NOMO-1 treated with DMSO at 0.1 percent for 48 hours (cell line): ENCODE results near the gene SLC5A11.
"Not testable (repeated sequence)": the region's sequence is repeated elsewhere in the genome, so short reads cannot be mapped to it uniquely, and the experiment has no call there.

Experiments used
- DNase-seq: peaks from one replicate; lab custom pipeline; 2025; ENCODE audit not compliant: unreplicated experiment; lab: John Stamatoyannopoulos, UW

Gene SLC5A11, protein sequence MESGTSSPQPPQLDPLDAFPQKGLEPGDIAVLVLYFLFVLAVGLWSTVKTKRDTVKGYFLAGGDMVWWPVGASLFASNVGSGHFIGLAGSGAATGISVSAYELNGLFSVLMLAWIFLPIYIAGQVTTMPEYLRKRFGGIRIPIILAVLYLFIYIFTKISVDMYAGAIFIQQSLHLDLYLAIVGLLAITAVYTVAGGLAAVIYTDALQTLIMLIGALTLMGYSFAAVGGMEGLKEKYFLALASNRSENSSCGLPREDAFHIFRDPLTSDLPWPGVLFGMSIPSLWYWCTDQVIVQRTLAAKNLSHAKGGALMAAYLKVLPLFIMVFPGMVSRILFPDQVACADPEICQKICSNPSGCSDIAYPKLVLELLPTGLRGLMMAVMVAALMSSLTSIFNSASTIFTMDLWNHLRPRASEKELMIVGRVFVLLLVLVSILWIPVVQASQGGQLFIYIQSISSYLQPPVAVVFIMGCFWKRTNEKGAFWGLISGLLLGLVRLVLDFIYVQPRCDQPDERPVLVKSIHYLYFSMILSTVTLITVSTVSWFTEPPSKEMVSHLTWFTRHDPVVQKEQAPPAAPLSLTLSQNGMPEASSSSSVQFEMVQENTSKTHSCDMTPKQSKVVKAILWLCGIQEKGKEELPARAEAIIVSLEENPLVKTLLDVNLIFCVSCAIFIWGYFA

DNA sequence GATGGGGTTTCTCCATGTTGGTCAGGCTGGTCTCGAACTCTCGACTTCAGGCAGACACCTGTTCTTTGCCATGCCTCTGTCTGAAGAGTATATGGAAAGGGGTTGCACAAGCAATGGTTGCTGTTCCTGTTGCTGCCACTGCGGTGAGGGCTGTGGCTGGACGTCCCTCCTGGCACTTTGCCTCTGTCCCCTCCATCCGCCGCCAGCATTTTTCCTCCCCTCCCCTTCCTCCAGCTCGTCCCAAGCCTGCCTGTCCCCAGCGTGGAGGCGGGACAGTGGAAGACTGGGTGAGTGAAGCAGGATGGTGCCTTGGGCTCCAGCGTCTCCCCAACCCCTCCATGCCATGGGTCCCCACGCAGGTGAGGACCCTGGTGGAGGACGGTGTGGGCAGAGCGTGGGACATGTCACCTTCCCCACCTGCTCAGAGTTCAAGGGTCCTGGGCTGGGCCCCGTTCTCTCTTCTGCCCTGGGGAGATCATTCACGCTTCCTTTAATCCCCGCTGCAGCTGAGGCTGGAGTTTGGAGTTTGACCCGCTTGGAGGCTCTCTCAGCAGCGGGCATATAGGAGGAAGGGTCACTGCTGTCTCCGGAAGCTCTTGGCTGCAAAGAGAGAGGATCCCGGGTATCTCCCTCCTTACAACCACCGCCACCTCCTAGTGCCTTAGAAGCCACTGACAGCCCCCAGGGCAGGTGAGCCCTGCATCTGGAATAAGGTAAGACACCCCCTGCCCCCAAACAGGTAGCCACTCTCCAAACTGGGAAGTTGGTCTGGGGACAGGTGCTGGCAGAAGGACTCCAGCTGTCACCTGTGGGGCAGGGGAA lies at the start of gene SLC5A11:
Gene SLC5A11, plus strand, starts transcription at position 238 of the 822 bp plus-strand sequence. CDS start 12,681 bp downstream, outside the sequence.
- no peak for DNase-seq

DNA sequence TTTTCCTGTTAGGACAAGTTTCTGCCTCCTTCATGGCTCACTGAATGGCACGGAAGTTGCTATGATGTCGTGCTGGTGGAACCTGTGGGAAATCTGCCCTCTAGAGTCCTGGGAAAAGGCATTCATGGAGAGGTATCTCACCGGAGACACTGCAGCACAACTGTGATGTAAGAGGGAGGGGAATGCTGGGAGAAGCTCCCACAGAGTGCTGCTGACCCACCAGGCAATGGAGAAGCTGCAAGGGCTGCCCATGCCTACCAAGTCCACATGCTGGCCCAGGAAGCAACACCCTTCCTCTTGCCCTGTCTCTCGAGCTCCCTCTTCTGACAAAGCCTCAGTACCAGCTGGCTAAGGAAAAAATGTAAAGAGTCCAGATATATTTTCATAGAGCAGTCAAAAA lies 45.2 kb upstream of the SLC5A11 start:
- no peak for DNase-seq

DNA sequence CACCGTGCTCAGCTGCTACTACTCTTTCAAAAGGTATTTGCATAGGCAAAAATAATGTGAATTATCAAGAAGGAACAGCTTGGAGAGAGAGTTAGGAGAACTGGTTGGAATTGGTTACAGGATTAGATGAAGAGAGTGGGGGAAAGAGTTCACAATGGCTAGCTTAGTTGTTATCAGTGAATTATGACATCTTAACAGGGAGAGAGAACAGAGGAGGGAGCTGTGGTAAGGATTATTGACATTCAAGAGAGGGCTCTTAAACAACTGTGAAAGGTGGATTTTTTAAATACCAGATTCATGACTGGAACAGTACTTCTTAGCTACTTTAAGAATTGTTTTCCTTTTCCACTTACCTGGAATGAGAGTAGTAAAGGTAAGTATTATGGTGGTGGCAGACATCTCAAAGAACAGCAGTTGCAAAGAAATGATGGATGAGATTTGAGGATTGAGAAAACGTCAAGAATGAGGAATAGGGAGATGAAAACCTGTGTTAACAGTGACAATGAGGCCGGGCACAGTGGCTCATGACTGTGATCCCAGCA lies 43.9 kb upstream of the SLC5A11 start:
- no peak for DNase-seq

DNA sequence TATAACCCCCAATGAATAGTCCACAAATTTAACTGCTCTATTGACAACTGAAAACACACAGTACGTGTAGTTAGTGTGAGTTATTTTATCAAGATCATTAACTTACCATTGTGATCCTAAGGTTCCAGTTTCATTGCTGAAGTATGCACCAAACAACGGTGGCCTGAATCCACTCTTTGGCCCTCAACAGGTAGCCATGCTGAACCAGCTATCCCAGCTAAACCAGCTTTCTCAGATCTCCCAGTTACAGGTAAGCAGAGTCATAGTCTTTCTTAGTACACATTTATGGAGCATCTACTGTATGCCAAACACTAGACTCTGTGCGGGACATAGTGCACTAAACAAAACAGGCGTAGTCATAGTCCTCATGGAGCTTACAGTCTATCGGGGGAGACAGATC lies 40.3 kb upstream of the SLC5A11 start:
- no peak for DNase-seq

DNA sequence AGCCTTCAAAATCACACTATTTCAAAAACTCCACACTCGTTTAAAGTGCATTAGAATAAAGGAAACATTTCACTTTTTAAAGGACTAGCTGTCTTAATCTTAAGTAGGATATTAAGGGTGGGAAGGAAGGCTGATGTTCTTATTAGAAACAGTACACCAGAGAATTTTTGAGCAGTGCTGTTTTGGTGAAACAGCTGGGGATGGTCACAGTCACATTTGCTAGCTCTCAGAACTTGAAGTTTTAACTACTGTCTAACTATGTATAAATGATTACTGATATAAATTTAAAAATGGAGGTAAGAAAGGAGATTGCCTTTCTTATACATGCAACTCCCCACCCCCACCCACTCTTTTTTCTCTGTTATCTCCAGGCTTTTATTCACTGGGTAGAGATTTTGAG lies 38.5 kb upstream of the SLC5A11 start:
- DNase-seq, result no peak

DNA sequence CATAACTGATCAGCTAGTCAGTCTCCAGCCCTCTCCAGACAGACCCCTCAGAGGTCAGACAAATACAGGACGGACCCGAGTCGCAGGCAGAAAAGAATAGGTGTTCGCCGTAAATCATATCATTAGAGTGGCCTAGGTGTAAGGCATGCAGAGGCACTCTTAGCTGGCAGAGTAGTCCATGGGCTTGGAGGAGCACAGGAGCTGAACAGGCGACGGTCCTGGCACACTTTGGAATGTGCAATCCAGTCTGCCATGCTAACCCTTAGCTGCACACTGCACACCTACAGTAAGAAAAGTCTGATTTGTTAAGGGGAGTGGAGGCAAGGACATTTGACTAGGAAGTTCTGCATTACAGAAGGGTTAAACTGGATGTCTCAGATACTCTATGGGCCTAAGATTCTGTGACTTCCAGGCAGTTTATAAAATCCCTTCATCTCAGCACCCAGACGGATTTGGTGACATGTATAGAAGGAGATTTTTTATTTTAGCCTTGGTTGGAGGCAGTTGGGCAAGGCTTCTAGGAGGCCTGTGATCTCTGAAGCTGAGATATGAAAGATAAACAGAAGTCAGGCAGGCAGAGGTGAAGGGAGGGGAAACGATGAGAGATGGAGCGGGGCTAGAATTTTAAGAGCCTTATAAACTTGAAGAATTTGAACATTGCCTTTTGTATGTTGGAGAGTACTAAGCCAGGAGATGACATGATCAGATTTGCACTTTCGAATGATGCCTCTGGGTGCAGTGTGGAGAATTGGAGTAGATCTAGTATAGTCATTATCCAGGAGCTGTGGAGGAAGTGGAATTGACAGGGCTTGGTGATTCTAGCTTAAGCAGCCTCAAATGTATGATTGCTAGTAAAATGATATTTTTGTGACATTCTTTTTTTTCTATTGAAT lies 34.6 kb upstream of the SLC5A11 start:
- DNase-seq, result no peak

DNA sequence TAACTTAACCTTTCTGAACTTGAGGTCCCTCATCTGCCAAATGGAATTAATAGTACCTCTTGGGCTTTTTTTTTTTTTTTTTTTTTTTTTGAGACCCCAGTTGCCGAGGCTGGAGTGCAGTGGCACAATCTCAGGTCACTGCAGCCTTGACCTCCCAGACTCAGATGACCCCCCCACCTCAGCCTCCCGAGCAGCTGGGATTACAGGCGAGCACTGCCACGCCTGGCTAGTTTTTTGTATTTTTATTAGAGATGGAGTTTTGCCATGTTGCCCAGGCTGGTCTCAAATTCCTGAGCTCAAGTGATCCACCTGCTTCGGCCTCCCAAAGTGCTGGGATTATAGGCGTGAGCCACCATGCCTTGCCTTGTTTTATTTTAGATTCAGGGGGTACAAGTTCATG lies 33.0 kb upstream of the SLC5A11 start:
- not testable (repeated sequence) for DNase-seq

DNA sequence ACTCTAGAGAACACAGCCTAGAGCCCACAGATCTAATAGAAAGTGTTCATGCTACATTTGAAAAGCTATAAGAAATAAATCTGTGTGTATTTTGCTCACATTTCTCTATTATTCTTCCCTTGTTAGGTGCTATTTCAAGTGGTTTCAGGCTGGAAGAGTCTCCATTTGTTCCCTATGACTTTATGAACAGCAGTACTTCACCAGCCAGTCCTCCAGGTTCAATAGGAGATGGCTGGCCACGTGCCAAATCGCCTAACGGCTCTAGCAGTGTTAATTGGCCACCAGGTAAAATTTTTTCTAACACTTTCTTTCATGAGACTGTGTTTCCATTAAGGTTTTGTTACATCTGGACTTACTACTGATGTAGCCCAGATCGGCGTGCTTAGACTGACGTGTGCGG lies 30.7 kb upstream of the SLC5A11 start:
- DNase-seq, result no peak

DNA sequence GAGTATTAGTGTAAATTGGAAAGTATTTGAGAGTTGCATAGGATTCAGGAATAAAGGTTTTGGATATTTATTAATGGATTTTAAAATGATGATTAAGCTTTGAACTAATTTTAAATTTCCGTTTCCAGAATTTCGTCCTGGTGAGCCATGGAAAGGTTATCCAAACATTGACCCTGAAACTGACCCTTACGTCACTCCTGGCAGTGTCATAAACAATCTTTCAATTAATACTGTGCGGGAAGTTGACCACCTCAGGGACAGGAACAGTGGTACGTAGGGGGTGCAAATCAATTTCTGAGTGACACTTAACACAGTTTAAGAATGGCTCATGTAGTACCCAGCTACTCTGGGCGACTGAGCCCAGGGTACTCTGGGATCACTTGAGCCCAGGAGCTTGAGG lies 29.1 kb upstream of the SLC5A11 start:
- no peak for DNase-seq

DNA sequence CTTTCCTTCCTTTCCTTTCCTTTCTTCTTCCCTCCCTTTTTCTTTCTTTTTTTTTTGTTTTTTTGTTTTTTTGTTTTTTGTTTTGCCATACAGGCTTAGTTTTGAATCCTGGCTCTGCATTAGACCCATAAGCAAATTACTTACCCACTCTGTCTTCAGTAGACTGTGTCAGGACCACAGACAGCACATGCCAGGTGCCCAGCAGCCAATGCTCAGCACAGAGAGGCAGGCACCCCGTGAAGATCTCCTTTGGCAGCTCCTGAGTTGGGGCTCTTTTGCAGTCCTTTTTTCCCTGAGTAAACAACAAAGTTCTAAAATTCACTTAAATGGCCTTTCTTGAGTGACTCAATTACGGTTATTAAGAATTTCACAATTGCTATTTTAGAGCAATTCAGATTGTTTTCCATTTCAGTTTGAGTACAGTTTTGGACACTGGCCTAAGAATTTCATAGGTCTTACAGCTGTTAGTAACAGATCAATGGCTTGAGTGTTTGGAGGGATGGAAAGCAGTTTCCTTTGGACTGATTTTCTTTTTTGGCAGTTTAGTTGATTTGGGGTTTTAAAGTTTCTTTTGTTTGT lies 26.2 kb upstream of the SLC5A11 start:
- DNase-seq, result no peak

DNA sequence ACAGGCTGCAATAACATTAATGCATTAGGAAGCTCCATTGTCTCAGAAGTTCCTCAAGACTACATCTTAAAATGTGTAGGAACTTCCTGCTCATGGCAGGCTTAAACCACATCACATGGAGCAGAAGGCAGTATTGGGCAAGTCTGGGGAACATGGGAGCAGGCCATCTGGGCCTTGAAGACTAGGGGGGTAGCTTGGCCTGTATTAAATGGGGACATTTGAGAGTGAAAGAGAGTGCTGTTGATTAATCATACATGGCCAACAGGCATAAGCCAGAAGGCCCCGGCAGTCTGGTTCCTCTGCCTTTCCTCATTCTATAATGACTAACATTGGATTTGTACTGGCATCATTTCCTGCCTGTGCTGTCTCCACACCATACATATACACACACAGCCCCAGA lies 25.2 kb upstream of the SLC5A11 start:
- DNase-seq, result no peak

DNA sequence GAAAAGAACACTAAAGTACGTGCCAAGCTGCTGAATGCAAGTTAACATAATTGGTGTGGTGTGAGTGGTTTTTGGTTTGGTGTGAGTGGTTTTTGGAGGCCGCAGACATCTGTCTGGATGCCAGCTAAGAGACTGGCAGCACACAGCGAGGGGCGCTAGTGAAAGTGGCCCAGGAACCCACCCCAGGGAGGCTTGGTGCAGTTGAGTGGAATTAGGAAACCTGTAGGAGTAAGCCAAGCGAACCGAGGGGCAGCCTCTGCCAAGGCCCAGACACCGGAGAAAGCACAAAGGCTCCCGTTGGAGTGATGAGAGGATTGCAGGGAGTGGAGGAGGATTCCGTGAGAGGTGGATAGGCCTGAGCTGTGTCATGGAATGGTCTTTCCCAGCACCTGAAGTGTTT lies 24.6 kb upstream of the SLC5A11 start:
- DNase-seq, result no peak

DNA sequence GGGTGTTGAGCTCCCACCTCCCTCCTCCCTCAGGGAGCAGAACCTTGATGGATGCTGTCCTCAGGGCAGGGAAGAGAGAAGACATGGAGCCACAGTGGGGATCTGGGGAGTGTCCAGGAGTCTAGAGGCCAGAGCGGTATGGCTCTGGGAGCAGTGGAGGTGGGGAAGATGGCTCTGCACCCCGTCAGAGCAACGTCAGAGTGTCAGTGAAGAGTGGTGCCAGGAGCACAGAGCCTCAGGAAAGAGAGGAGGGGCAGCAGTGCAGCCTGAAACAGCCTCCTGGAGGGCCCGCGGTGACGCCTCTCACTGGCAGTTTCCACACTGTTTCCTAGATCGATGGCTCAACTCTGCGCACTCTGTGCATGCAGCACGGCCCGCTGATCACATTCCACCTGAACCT lies 23.2 kb upstream of the SLC5A11 start:
- DNase-seq, result no peak

DNA sequence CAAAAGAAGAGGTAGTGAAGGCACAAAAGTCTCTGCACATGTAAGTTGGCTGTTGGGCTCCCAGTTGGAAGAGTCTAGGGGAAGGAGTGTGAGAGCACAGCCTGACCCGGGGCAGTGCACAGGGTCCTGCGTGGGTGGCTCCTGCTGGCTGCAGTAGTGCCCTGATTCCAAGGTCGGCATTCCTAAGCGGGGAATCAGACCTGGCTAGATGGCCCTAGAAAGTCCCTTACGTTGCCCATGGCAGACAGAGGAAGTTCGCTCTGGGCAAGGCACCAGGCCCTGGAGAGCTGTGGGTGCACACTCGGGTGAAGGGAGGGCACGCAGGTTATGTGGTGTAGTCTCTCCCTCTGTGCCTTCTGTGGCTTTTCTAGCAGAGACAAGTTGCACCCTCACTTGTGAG lies 22.8 kb upstream of the SLC5A11 start:
- DNase-seq, result no peak

DNA sequence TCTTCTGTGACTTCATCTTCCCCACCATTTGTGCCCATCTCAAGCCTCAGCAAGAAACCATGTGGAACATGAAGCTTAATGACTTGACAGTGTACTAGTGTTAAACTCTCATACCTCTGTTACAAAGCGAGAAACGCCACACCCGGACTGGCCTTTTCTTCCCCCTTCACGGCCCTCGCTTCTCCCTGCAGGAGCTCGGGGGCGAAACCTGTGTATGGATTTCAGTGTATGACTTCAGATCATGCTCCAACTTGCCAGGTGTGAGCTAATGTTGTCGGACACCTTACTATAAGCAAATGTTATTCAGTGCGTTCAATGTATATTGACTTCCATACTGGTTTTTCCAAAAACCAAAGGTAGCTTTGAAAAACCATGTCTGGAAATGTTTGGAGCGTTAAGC lies 20.1 kb upstream of the SLC5A11 start:
- no peak for DNase-seq

DNA sequence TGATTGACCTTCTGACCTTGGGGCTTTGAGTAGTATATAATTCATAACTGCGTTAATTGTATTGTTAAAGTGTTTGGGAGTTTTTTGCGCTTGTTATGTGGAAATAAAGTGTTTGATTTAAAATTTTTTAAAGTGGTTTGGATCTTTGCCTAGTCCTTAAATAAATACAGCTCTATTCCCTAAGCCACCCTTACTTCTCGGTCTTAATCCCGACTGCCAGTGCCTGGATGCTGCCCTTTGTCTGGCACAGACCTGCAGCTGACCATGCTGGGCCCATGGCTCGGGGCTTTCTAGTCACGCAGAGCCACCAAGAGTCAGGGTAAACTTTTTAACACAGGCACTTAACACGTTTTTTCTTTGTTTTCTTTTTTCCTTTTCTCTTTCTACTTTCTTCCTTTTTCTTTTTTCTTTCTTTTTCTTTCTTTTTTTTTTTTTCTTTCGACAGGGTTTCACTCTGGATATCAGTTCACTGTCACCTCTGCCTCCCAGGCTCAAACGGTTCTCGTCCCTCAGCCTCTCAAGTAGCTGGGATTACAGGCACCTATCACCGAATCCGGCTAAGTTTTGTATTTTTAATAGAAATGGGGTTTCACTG lies 19.6 kb upstream of the SLC5A11 start:
- no peak for DNase-seq

DNA sequence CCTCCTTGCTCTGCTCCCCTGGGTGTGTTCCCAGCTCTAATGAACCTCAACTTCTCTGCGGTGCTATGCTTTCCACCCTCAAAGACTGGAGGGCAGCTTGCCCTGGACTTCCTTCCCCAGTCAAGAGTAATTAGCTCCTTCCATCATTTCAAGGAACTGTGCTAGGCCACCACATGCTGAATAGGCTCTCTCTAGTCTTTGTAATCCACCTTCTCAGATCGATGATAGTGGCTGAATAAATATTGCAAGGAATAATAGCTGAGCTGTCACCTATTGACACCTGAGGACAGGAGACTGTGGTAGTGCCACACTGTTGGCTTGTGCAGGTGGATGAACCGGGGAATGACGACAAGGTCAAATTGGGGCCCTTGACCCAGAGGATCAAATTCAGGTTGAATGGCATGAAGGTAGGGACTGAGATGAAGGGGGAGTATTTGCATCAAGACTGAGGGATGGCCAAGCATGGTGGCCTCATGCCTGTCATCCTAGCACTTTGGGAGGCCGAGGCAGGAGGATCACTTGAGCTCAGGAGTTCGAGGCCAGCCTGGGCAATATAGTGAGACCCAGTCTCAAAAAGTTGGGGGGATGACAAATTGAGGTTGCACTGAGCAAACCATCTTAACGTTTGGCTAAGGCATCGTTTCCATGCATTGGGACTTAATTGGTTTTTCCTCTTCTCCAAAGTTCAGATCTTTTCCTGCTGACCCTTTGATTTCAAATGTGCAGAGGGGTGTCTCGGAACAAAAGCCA lies 18.8 kb upstream of the SLC5A11 start:
- DNase-seq, result no peak

DNA sequence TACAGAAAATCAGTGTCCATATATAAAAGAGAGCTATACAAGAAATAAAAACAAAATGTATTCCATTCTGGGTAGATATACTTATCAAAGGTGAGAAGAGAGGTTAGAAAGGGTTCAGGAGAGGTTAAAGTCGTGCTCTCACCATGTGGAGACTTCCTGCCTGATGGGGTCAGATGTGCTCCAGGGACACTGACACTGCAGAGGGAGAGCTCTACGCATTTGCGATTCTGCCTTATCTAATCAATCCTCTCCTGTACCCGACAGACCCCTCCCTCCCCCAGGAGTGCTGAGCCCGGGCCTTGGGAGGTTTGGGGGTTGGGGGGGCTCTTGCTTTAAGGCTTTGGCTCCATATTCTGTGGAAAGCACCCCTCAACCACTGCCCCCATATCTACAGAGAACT lies 16.6 kb upstream of the SLC5A11 start:
- DNase-seq, result no peak

DNA sequence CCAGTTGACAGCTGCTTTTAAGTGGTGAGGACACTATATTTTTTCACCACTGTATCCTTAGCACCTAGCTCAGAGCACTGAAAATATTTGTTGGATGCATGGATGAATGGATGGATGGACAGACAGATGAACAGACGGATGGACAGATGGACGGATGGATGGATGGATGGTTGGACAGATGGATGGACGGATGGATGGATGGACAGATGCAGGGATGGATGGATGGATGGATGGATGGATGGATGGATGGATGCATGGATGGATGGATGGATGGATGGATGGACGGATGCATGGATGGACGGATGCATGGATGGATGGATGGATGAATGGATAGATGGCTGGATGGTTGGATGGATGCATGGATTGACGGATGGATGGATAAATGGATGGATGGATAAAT lies 12.4 kb upstream of the SLC5A11 start:
- DNase-seq, result no peak
